HG03575 (cell line): ENCODE measurements around the gene ALDH1L2.
"Not testable (repeated sequence)": the region's sequence is repeated elsewhere in the genome, so short reads cannot be mapped to it uniquely, and the experiment has no call there.

ENCODE experiments used
- ATAC-seq: cut with Tn5 transposase; IDR thresholded peaks from one replicate; pipeline ENCODE4 v1.9.1; 2021; ENCODE audit not compliant: unreplicated experiment, insufficient number of reproducible peaks, low FRiP score; ENCODE audit errors: extremely low read depth

Gene ALDH1L2

GRCh38 chr12:105084251-105085250 lies at the start of gene ALDH1L2:
Gene ALDH1L2 (minus strand): TSS chr12:105084458. CDS start chr12:105084436, 22 bp downstream.
- no peak for ATAC-seq

GRCh38 chr12:105120551-105120950 lies 36.3 kb upstream of the ALDH1L2 start:
- ATAC-seq, result no peak

GRCh38 chr12:105116969-105117368 lies 32.7 kb upstream of the ALDH1L2 start:
- ATAC-seq, result no peak

GRCh38 chr12:105113094-105113493 lies 28.8 kb upstream of the ALDH1L2 start:
- ATAC-seq, result no peak

GRCh38 chr12:105110851-105111250 lies 26.6 kb upstream of the ALDH1L2 start:
- no peak for ATAC-seq

- ATAC-seq, result no peak
Measured at GRCh38 chr12:105109465-105110212, 25.4 kb upstream of the ALDH1L2 start.

- peak; percentile 41 for ATAC-seq
Measured at GRCh38 chr12:105107494-105108371, 23.5 kb upstream of the ALDH1L2 start, which contains the start of gene WASHC4. Gene WASHC4 (plus strand): TSS chr12:105107731. CDS start chr12:105107801, 70 bp downstream.

GRCh38 chr12:105107171-105107493 lies 22.9 kb upstream of the ALDH1L2 start:
- ATAC-seq, result no peak

- ATAC-seq, result no peak
Measured at GRCh38 chr12:105106621-105107020, 22.4 kb upstream of the ALDH1L2 start.

GRCh38 chr12:105104762-105105161 lies 20.5 kb upstream of the ALDH1L2 start:
- ATAC-seq, result no peak

GRCh38 chr12:105102673-105103072 lies 18.4 kb upstream of the ALDH1L2 start:
- ATAC-seq, result no peak

- no peak for ATAC-seq
Measured at GRCh38 chr12:105100998-105101397, 16.7 kb upstream of the ALDH1L2 start.

- ATAC-seq, result no peak
Measured at GRCh38 chr12:105100207-105100985, 16.1 kb upstream of the ALDH1L2 start.

GRCh38 chr12:105099356-105099755 lies 15.1 kb upstream of the ALDH1L2 start:
- no peak for ATAC-seq

GRCh38 chr12:105095338-105095737 lies 11.1 kb upstream of the ALDH1L2 start:
- ATAC-seq, result not testable (repeated sequence)

- no peak for ATAC-seq
Measured at GRCh38 chr12:105092336-105092735, 8.1 kb upstream of the ALDH1L2 start.

GRCh38 chr12:105091476-105092206 lies 7.4 kb upstream of the ALDH1L2 start:
- no peak for ATAC-seq

- ATAC-seq, result no peak
Measured at GRCh38 chr12:105090361-105090760, 6.1 kb upstream of the ALDH1L2 start.
